Caco-2 (cell line): ENCODE results near the gene SCAP. TPM values are rescaled to one million over a fixed set of nuclear protein-coding genes. Genes with fewer than 3 reads are reported as not detected.

Experiments used
- BruUV-seq: library from RNA; stranded (reverse); fragments of 400-500 nt; replicated peaks from 2 replicates; lab custom pipeline; 2021; lab: Mats Ljungman, UMichigan
- CTCF ChIA-PET: fragments of 300-600 bp; sonication (Branson Sonifier 250); formaldehyde crosslinking; loops from one replicate; lab custom pipeline; 2022; ENCODE audit warnings: antibody characterized with exemption; lab: Charles Lee
- POLR2A ChIA-PET: fragments of 300-600 bp; sonication (Branson Sonifier 250); formaldehyde crosslinking; loops from one replicate; lab custom pipeline; 2022; ENCODE audit warnings: antibody characterized with exemption; lab: Charles Lee
- DNase-seq, 2 experiments: peaks; one replicate each; pipeline versions ENCODE4 v3.0.0 to v3.0.0-alpha.2; 2020 to 2022
- H3K27me3 ChIP-seq: replicated peaks from 2 replicates; pipeline ENCODE4 v1.6.0; 2011; ENCODE audit warnings: low read length; ENCODE audit not compliant: control insufficient read depth, insufficient read depth
- H3K36me3 ChIP-seq: 2 replicates; pipeline ENCODE4 v1.5.1; 2011; ENCODE audit warnings: low read length; ENCODE audit not compliant: control insufficient read depth, insufficient read depth
- H3K4me1 ChIP-seq: fragments of 250-450 bp; sonication (Bioruptor Pico); 2 replicates; pipeline ENCODE4 v1.5.1; 2020; ENCODE audit warnings: mild to moderate bottlenecking
- H3K4me3 ChIP-seq: 2 replicates; pipeline ENCODE4 v1.5.1; 2011; ENCODE audit warnings: low read depth, mild to moderate bottlenecking, control low read depth, low read length
- H3K9me3 ChIP-seq: fragments of 250-450 bp; sonication (Bioruptor Pico); 2 replicates; pipeline ENCODE4 v1.5.1; 2020; ENCODE audit warnings: mild to moderate bottlenecking, moderate library complexity
- H3K27ac Mint-ChIP-seq: one replicate; pipeline ENCODE4 v1.8.0; 2022; ENCODE audit warnings: mixed read lengths; ENCODE audit not compliant: unreplicated experiment
- H3K27me3 Mint-ChIP-seq: one replicate; pipeline ENCODE4 v1.8.0; 2022; ENCODE audit warnings: mixed read lengths; ENCODE audit not compliant: insufficient read depth, unreplicated experiment
- H3K36me3 Mint-ChIP-seq: one replicate; pipeline ENCODE4 v1.8.0; 2022; ENCODE audit warnings: mild to moderate bottlenecking, mixed read lengths; ENCODE audit not compliant: insufficient read depth, unreplicated experiment
- H3K4me1 Mint-ChIP-seq: one replicate; pipeline ENCODE4 v1.8.0; 2022; ENCODE audit warnings: low read depth, mixed read lengths; ENCODE audit not compliant: unreplicated experiment
- H3K4me3 Mint-ChIP-seq: one replicate; pipeline ENCODE4 v1.8.0; 2022; ENCODE audit warnings: mild to moderate bottlenecking, moderate library complexity, mixed read lengths; ENCODE audit not compliant: unreplicated experiment
- H3K9me3 Mint-ChIP-seq: one replicate; pipeline ENCODE4 v1.8.0; 2022; ENCODE audit warnings: mixed read lengths; ENCODE audit not compliant: unreplicated experiment
- intact Hi-C: fragments of 100-400 bp; cut with micrococcal nuclease; formaldehyde crosslinking; loops from one replicate; pipeline ENCODE4 v1.10.0; 2022; ENCODE audit not compliant: unreplicated experiment
- total RNA-seq: library from RNA; stranded (reverse); gene quantifications from 2 replicates; pipeline ENCODE4 v1.2.3, GENCODE V29; 2022
- TF ChIP-seq, protein P1 (sequence below), 2 experiments: fragments of 200-600 bp in 1 of 2; IDR thresholded peaks; 1 replicate in 1 of 2; 2 replicates in 1 of 2; pipeline versions ENCODE4 v1.5.1 to v1.8.0; 2011 to 2022; ENCODE audit warnings: antibody characterized with exemption in 1 of 2, control low read depth in 1 of 2, inconsistent platforms in 1 of 2, low read depth in 1 of 2, low read length in 1 of 2, mild to moderate bottlenecking in 1 of 2, moderate library complexity in 1 of 2; ENCODE audit not compliant: insufficient read depth in 1 of 2, severe bottlenecking in 1 of 2, unreplicated experiment in 1 of 2

Gene SCAP
- total RNA-seq, 1 experiment from 2014 or later: 115 TPM

DNA sequence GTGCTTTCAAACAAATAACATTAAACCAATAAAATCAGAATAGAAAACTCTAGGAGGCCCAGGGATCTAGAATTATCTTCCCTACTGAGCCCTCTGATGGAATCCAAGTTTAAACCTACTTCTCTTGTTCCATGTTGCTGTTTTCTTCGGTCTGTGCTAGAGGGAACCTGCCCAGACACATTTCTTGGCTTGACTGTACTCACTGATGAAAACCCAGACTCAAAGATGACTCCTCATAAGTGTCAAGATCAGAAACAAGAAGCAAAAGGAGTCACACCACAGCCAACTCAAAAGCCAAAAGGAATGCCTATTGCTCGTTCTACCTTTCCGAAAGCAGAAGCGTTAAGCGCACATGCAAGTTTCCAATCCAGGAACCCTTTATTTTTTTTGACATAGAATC lies 31.6 kb downstream of the SCAP start:
- Mint-ChIP-seq H3K36me3 (peaks cover 45% of the 10 kb centered on the region), H3K4me1 (peaks cover 32% of the 10 kb centered on the region), H3K4me3 (peak overlapping the region; percentile 55), H3K27ac (peak overlapping the region; percentile 70), H3K27me3 (no peaks in the 10 kb centered on the region), H3K9me3 (peaks cover 11% of the 10 kb centered on the region)
- Histone ChIP-seq H3K36me3 (peaks cover 2% of the 10 kb centered on the region), H3K4me1 (peaks cover 37% of the 10 kb centered on the region), H3K4me3 (no peak overlapping the region), H3K27me3 (no peaks in the 10 kb centered on the region; the same call in 1 of the 2 replicates), H3K9me3 (no peaks in the 10 kb centered on the region)
- CTCF ChIA-PET: interaction anchor here (1.6 kb wide), 2 partner anchors 23 to 32 kb away, joined by 4 to 5 read pairs; no protein-coding TSS in a partner anchor
- intact Hi-C loops: no loop called here
- POLR2A ChIA-PET: interaction anchor here (0.6 kb wide), 1 partner anchor 344 kb away, joined by 3 read pairs; no protein-coding TSS in a partner anchor
- no peak for DNase-seq
- TF ChIP-seq, protein P1, sequence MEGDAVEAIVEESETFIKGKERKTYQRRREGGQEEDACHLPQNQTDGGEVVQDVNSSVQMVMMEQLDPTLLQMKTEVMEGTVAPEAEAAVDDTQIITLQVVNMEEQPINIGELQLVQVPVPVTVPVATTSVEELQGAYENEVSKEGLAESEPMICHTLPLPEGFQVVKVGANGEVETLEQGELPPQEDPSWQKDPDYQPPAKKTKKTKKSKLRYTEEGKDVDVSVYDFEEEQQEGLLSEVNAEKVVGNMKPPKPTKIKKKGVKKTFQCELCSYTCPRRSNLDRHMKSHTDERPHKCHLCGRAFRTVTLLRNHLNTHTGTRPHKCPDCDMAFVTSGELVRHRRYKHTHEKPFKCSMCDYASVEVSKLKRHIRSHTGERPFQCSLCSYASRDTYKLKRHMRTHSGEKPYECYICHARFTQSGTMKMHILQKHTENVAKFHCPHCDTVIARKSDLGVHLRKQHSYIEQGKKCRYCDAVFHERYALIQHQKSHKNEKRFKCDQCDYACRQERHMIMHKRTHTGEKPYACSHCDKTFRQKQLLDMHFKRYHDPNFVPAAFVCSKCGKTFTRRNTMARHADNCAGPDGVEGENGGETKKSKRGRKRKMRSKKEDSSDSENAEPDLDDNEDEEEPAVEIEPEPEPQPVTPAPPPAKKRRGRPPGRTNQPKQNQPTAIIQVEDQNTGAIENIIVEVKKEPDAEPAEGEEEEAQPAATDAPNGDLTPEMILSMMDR (IDR thresholded peaks at IDR 0.05; ENCODE audit: insufficient read depth in 1 of 2, low read depth in 1 of 2, low read length in 1 of 2, severe bottlenecking in 1 of 2, unreplicated experiment in 1 of 2): no peak
- no TSS peak for BruUV-seq

DNA sequence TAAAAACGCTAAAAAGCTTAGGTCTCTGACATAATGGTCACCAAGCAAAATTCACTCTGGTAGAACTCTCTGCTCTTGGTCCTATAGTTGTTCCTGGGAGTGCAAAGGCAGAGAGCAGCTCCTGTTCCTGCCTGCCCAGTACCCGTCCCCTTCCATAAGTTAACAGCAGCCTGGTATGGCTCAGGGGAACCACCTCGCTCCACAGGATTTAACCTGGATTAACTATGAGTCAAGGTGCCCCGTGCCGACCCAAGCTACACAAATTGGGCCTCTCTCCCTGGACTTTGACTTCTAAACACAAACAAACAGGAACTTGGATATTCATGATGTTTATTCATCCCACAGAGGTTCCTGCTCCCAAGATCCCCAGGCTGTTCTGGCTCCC lies 32.1 kb downstream of the SCAP start:
- peaks cover 2% of the 10 kb centered on the region for H3K36me3 ChIP-seq
- H3K4me3 ChIP-seq: 0 out of 2 replicates have a peak overlapping the region, but pooled peaks have one; percentile 5
- H3K27me3 Mint-ChIP-seq: no peaks in the 10 kb centered on the region
- intact Hi-C loops: loop anchor here (1.0 to 2.0 kb wide), 2 partner anchors 22 to 69 kb away; partner anchors contain the start of gene ELP6
- peaks cover 7% of the 10 kb centered on the region for H3K9me3 Mint-ChIP-seq
- BruUV-seq: no TSS peak
- peak overlapping the region; percentile 70 for H3K27ac Mint-ChIP-seq
- peaks cover 32% of the 10 kb centered on the region for H3K4me1 Mint-ChIP-seq
- peaks cover 45% of the 10 kb centered on the region for H3K36me3 Mint-ChIP-seq
- H3K4me1 ChIP-seq: peaks cover 37% of the 10 kb centered on the region
- DNase-seq: peak; percentile 72 to 79
- ChIA-PET CTCF (interaction anchor here (1.2 to 1.6 kb wide), 3 partner anchors 23 to 33 kb away, joined by 4 to 5 read pairs (median 5); no protein-coding TSS in a partner anchor), POLR2A (interaction anchor here (0.6 to 0.8 kb wide), 2 partner anchors 63 to 345 kb away, joined by 3 read pairs; partner anchors contain the start of gene PTPN23)
- no peaks in the 10 kb centered on the region for H3K9me3 ChIP-seq
- no peaks in the 10 kb centered on the region; the same call in 1 of the 2 replicates for H3K27me3 ChIP-seq
- TF ChIP-seq, protein P1 (IDR thresholded peaks at IDR 0.05; ENCODE audit: insufficient read depth in 1 of 2, low read depth in 1 of 2, low read length in 1 of 2, severe bottlenecking in 1 of 2, unreplicated experiment in 1 of 2): no peak
- peak overlapping the region; percentile 55 for H3K4me3 Mint-ChIP-seq

DNA sequence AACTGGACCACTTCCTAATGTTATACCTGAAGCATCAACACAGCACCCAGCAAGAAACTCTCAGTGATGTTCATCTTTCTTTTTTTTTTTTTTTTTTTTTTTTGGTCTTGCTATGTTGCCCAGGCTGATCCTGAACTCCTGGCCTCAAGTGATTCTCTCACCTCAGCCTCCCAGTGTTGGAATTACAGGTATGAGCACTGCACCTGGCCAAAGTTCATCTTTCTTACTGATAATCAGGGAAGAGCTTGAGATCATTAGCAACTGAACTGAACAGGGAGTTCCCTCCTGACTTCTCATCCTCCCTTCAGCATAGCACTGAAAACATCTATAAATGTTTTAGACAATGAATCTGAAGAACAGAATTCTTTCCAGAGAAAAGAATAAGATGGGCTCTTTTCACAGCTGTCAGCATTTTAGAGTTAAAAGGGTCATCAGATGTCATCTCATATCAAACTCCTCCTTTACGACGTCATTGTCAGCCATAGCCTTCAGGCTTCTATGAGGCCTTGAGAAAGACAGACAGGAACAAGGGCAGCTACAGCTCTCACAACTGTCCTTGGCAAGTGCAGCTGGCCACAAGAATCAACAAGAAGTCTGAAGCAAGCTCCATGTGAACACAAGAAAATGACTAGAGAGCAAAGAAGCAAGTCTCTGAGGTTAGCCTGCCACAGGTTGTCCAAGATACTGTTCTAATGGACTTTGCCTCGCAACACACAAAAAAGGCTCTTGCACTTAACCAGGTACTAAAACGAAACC lies 33.8 kb downstream of the SCAP start:
- TF ChIP-seq, protein P1 (IDR thresholded peaks at IDR 0.05; ENCODE audit: insufficient read depth in 1 of 2, low read depth in 1 of 2, low read length in 1 of 2, severe bottlenecking in 1 of 2, unreplicated experiment in 1 of 2): no peak
- CTCF ChIA-PET: interaction anchor here (0.6 to 1.3 kb wide), 5 partner anchors 20 to 994 kb away, joined by 3 to 5 read pairs (median 4); no protein-coding TSS in a partner anchor
- H3K4me1 Mint-ChIP-seq: peaks cover 32% of the 10 kb centered on the region
- Histone ChIP-seq H3K27me3 (no peaks in the 10 kb centered on the region; the same call in 1 of the 2 replicates), H3K36me3 (peaks cover 2% of the 10 kb centered on the region), H3K4me3 (no peak overlapping the region), H3K9me3 (no peaks in the 10 kb centered on the region), H3K4me1 (peaks cover 37% of the 10 kb centered on the region)
- peak overlapping the region; percentile 55 for H3K4me3 Mint-ChIP-seq
- peak; percentile 62 to 80 for DNase-seq
- BruUV-seq: TSS peak; percentile 83
- intact Hi-C loops: loop anchor here (1.0 to 2.0 kb wide), 3 partner anchors 8 to 71 kb away; partner anchors contain the start of genes ELP6 and SCAP
- peaks cover 38% of the 10 kb centered on the region for H3K36me3 Mint-ChIP-seq
- H3K27ac Mint-ChIP-seq: peak overlapping the region; percentile 70
- H3K9me3 Mint-ChIP-seq: no peaks in the 10 kb centered on the region
- H3K27me3 Mint-ChIP-seq: no peaks in the 10 kb centered on the region
- POLR2A ChIA-PET: interaction anchor here (0.7 kb wide), 1 partner anchor 47 kb away, joined by 13 read pairs; no protein-coding TSS in a partner anchor
